K562 (cell line): ENCODE measurements around the gene GMDS. TPM values are rescaled to one million over a fixed set of nuclear protein-coding genes. Genes with fewer than 3 reads are reported as not detected.

Experiments
- ATAC-seq: fragments of 200-7000 bp; cut with Tn5 transposase; 3 replicates; pipeline ENCODE4 v1.9.1; 2020; ENCODE audit warnings: moderate library complexity
- BruUV-seq: library from RNA; stranded (reverse); fragments of 400-500 nt; replicated peaks from 2 replicates; lab custom pipeline; 2021; lab: Mats Ljungman, UMichigan
- CTCF ChIA-PET: fragments of 300-600 bp; formaldehyde crosslinking; extraction: SDS; loops from one replicate; lab custom pipeline; 2021; ENCODE audit warnings: low intra/inter-chr PET ratio; lab: Yijun Ruan, JAX
- POLR2A ChIA-PET: fragments of 300-600, 350-650 bp; sonication (Branson Sonifier 250); formaldehyde crosslinking; extraction: SDS; loops from one replicate; lab custom pipeline; 2021; ENCODE audit warnings: antibody characterized with exemption, inconsistent platforms; lab: Yijun Ruan, JAX
- DNase-seq, 4 experiments: peaks; one replicate each; pipeline versions ENCODE4 v3.0.0 to v3.0.0-alpha.2; 2011 to 2018; ENCODE audit warnings: low spot score in 3 of 4, mixed read lengths in 3 of 4; ENCODE audit errors: extremely low read depth in 1 of 4
- FAIRE-seq: peaks from 2 replicates; lab custom pipeline; 2011; peaks lifted over from hg19 to GRCh38; lab: Jason Lieb, UNC
- H2AFZ ChIP-seq: 2 replicates; pipeline ENCODE4 v1.6.0; 2011; ENCODE audit warnings: low read depth, low read length, control low read depth, inconsistent platforms
- H3K27ac ChIP-seq: fragments of 200-600 bp; 3 replicates; pipeline ENCODE4 v1.8.0; 2011; ENCODE audit warnings: low read depth, mild to moderate bottlenecking, control low read depth, inconsistent platforms, low read length, moderate library complexity, mixed read lengths; ENCODE audit errors: extremely low read depth
- H3K27me3 ChIP-seq, 2 experiments: fragments of 300-600 bp in 1 of 2; 2 replicates in 1 of 2; 3 replicates in 1 of 2; pipeline versions ENCODE4 v1.6.0 to v1.8.0; 2011; ENCODE audit warnings: inconsistent platforms in 2 of 2, low read length in 2 of 2, mild to moderate bottlenecking in 1 of 2, mixed read lengths in 1 of 2, moderate library complexity in 1 of 2; ENCODE audit not compliant: control insufficient read depth in 2 of 2, insufficient read depth in 2 of 2
- H3K36me3 ChIP-seq: fragments of 300-600 bp; 3 replicates; pipeline ENCODE4 v1.8.0; 2011; ENCODE audit warnings: mild to moderate bottlenecking, low read length, inconsistent platforms; ENCODE audit not compliant: control insufficient read depth, insufficient read depth
- H3K4me1 ChIP-seq, 2 experiments: fragments of 200-600 bp in 1 of 2; replicated peaks in 1 of 2; 2 replicates in 1 of 2; 3 replicates in 1 of 2; pipeline versions ENCODE4 v1.5.1 to v1.8.0; 2011; ENCODE audit warnings: inconsistent platforms in 2 of 2, low read length in 2 of 2, mild to moderate bottlenecking in 1 of 2, mixed read lengths in 1 of 2, moderate library complexity in 1 of 2; ENCODE audit not compliant: control insufficient read depth in 2 of 2, insufficient read depth in 2 of 2
- H3K4me2 ChIP-seq: 2 replicates; pipeline ENCODE4 v1.6.1; 2011; ENCODE audit warnings: low read length, control low read depth, inconsistent platforms, mixed read lengths; ENCODE audit not compliant: insufficient read depth
- H3K4me3 ChIP-seq: fragments of 200-600 bp; sonication (generic), shearing (Covaris generic); 2 replicates; pipeline ENCODE4 v1.5.1; 2016; ENCODE audit warnings: control low read depth, inconsistent platforms
- H3K79me2 ChIP-seq: fragments of 200-600 bp; 3 replicates; pipeline ENCODE4 v1.8.0; 2011; ENCODE audit warnings: low read length, inconsistent platforms; ENCODE audit not compliant: control insufficient read depth, insufficient read depth
- H3K9ac ChIP-seq, 2 experiments: 2 replicates each; pipeline versions ENCODE4 v1.6.0 to v1.6.1; 2011; ENCODE audit warnings: low read depth in 2 of 2, low read length in 2 of 2, control low read depth in 1 of 2, inconsistent platforms in 1 of 2, mild to moderate bottlenecking in 1 of 2, mixed read lengths in 1 of 2; ENCODE audit not compliant: insufficient read depth in 1 of 2
- H3K9me1 ChIP-seq: one replicate; pipeline ENCODE4 v1.6.0; 2011; ENCODE audit warnings: inconsistent platforms, mild to moderate bottlenecking, low read length, moderate library complexity; ENCODE audit not compliant: control insufficient read depth, insufficient read depth
- H3K9me3 ChIP-seq: replicated peaks from 2 replicates; pipeline ENCODE4 v1.5.1; 2011; ENCODE audit warnings: low read depth, low read length, inconsistent platforms; ENCODE audit not compliant: control insufficient read depth, insufficient read depth
- H4K20me1 ChIP-seq: replicated peaks from 2 replicates; pipeline ENCODE4 v1.6.1; 2011; ENCODE audit warnings: low read length, inconsistent platforms, mixed read lengths; ENCODE audit not compliant: control insufficient read depth, insufficient read depth
- CEBPG ChIP-seq, 3 experiments: fragments of 200-800 bp in 1 of 3; sonication (Bioruptor generic) in 1 of 3; sonication (generic) in 1 of 3; formaldehyde crosslinking in 1 of 3; IDR thresholded peaks in 2 of 3; conservative IDR thresholded peaks in 1 of 3; 2 replicates each; pipeline versions ENCODE4 v1.6.1 to v1.8.0; 2016 to 2022; ENCODE audit warnings: missing compliant biosample characterization in 2 of 3, missing genetic modification characterization in 2 of 3, mild to moderate bottlenecking in 1 of 3, missing genetic modification reagents in 1 of 3
- MITF ChIP-seq: IDR thresholded peaks from 2 replicates; pipeline ENCODE4 v1.6.1; 2014; ENCODE audit warnings: antibody characterized with exemption
- ZFP91 ChIP-seq: sonication (generic); formaldehyde crosslinking; IDR thresholded peaks from 2 replicates; pipeline ENCODE4 v1.8.0; 2022; ENCODE audit warnings: mild to moderate bottlenecking, missing genetic modification reagents
- ZNF57 ChIP-seq: fragments of 450-650 bp; formaldehyde crosslinking; IDR thresholded peaks from 2 replicates; pipeline ENCODE4 v1.4.0; 2020; ENCODE audit warnings: mild to moderate bottlenecking, moderate library complexity
- WGBS: fragments of 100-300 bp; shearing (Covaris generic); methylation state at CpG from one replicate; pipeline ENCODE4 v1.1.6; 2016; ENCODE audit warnings: low coverage, mixed read lengths; ENCODE audit not compliant: insufficient coverage; ENCODE audit errors: missing lambda C conversion rate; 5-methylcytosine and 5-hydroxymethylcytosine counted together
- in situ Hi-C: fragments of 300-500 bp; cut with MboI; formaldehyde crosslinking; loops from 4 replicates; pipeline ENCODE4 v1.15.0; 2018; ENCODE audit warnings: inconsistent platforms, mixed read lengths
- intact Hi-C: fragments of 100-400 bp; cut with micrococcal nuclease; formaldehyde crosslinking; loops from 2 replicates; pipeline ENCODE4 v1.14.2; 2022
- polyA plus RNA-seq, 8 experiments: library from polyadenylated mRNA; depleted of rRNA in 4 of 8; stranded (reverse) in 5 of 8; unstranded in 3 of 8; fragments of >200 nt; fragmentation: Nextera tagmentation in 2 of 8; fragmentation: Illumina TruSeq in 1 of 8; extraction: Ambion mirVana in 2 of 8; extraction: Trizol in 1 of 8; gene quantifications; 2 replicates each; pipeline versions ENCODE4 v1.2.1 to v1.2.3, GENCODE V29; 2011 to 2014; ENCODE audit warnings: inconsistent platforms in 1 of 8, missing spikeins in 1 of 8
- total RNA-seq, 7 experiments: library from RNA; depleted of rRNA in 6 of 7; stranded (reverse); fragments of >200 nt in 6 of 7; fragmentation: Illumina TruSeq in 2 of 7; extraction: Trizol in 2 of 7; gene quantifications; 2 replicates each; pipeline versions ENCODE4 v1.2.1 to v1.2.3, GENCODE V29; 2011 to 2021; ENCODE audit warnings: low replicate concordance in 1 of 7

Gene GMDS
- total and polyA plus RNA-seq, 9 of the 15 experiments (the other 6 are each of a cell fraction or from before 2014, with no cell fraction given), result 0.48 to 31.8 (median 13.4) TPM

GRCh38 chr6:1615151-1615852 lies 630.1 kb downstream of the GMDS start:
- peaks cover 0 to 22% of the 10 kb centered on the region in 2 experiments; a peak in 2 of 5 replicates for H3K4me1 ChIP-seq
- DNase-seq (no peak), ATAC-seq (no peak), FAIRE-seq (no peak)
- ChIA-PET CTCF (no interaction called here), POLR2A (interaction anchor here (0.6 to 0.9 kb wide), 2 partner anchors 9 to 12 kb away, joined by 3 to 5 read pairs; no protein-coding TSS in a partner anchor)
- H3K27ac ChIP-seq, result no peak overlapping the region
- H3K9me1 ChIP-seq, result no peaks in the 10 kb centered on the region
- H3K36me3 ChIP-seq, result no peaks in the 10 kb centered on the region
- H3K4me2 ChIP-seq, result no peak overlapping the region
- H3K9me3 ChIP-seq, result no peaks in the 10 kb centered on the region
- BruUV-seq, result no TSS peak
- TF ChIP-seq ZFP91 (CRISPR knock-in tag) (no peak), CEBPG (CRISPR knock-in tag; IDR thresholded peaks at IDR 0.05) (no peak), CEBPG (tag; conservative IDR thresholded peaks at IDR 0.05 in 1 of 2, IDR thresholded peaks at IDR 0.05 in 1 of 2) (no peak), MITF (no peak), ZNF57 (CRISPR knock-in tag) (no peak)
- H2AFZ ChIP-seq, result no peak overlapping the region
- no peaks in the 10 kb centered on the region; the same call in 1 of the 2 replicates for H4K20me1 ChIP-seq
- no peak overlapping the region for H3K9ac ChIP-seq
- peaks cover 27 to 58% of the 10 kb centered on the region in 2 experiments; a peak in 3 of 5 replicates for H3K27me3 ChIP-seq
- 16% methylated on average over 46 of the region's 50 CpGs for WGBS
- no peaks in the 10 kb centered on the region for H3K79me2 ChIP-seq
- in situ Hi-C loops (no loop called here), intact Hi-C loops (no loop called here)
- no peak overlapping the region for H3K4me3 ChIP-seq
